Hepatocyte (in vitro differentiated cells): Measurements from ENCODE around the gene MUC21. TPM values are rescaled to one million over a fixed set of nuclear protein-coding genes. Genes with fewer than 3 reads are reported as not detected.

Experiments used
- DNase-seq: peaks from one replicate; pipeline ENCODE4 v3.0.0-alpha.2; 2016; ENCODE audit warnings: low spot score
- H2AFZ ChIP-seq: fragments of 200-600 bp; sonication (generic); 2 replicates; pipeline ENCODE4 v1.6.0; 2016; ENCODE audit warnings: antibody characterized with exemption, mild to moderate bottlenecking
- H3K27ac ChIP-seq: fragments of 200-600 bp; sonication (generic); 2 replicates; pipeline ENCODE4 v1.5.1; 2016; ENCODE audit warnings: mild to moderate bottlenecking
- H3K27me3 ChIP-seq: fragments of 200-600 bp; sonication (generic); 2 replicates; pipeline ENCODE4 v1.6.1; 2016
- H3K36me3 ChIP-seq: fragments of 200-600 bp; sonication (generic); replicated peaks from 2 replicates; pipeline ENCODE4 v1.5.1; 2016; ENCODE audit warnings: low read depth; ENCODE audit not compliant: insufficient read depth
- H3K4me1 ChIP-seq: fragments of 200-600 bp; sonication (generic); 2 replicates; pipeline ENCODE4 v1.5.1; 2016; ENCODE audit warnings: mild to moderate bottlenecking, moderate library complexity; ENCODE audit not compliant: insufficient read depth
- H3K4me2 ChIP-seq: fragments of 200-600 bp; sonication (generic); 2 replicates; pipeline ENCODE4 v1.6.0; 2016
- H3K4me3 ChIP-seq: fragments of 200-600 bp; sonication (generic); 2 replicates; pipeline ENCODE4 v1.5.1; 2016; ENCODE audit warnings: mild to moderate bottlenecking
- H3K79me2 ChIP-seq: fragments of 200-600 bp; sonication (generic); 2 replicates; pipeline ENCODE4 v1.6.0; 2017; ENCODE audit warnings: mild to moderate bottlenecking
- H3K9me2 ChIP-seq: fragments of 200-600 bp; sonication (generic); replicated peaks from 2 replicates; pipeline ENCODE4 v1.6.0; 2017; ENCODE audit warnings: mild to moderate bottlenecking; ENCODE audit not compliant: insufficient read depth
- H3K9me3 ChIP-seq: fragments of 200-600 bp; sonication (generic); 2 replicates; pipeline ENCODE4 v1.5.1; 2016; ENCODE audit warnings: low read depth, mild to moderate bottlenecking
- H4K20me1 ChIP-seq: fragments of 200-600 bp; sonication (generic); 2 replicates; pipeline ENCODE4 v1.6.0; 2016; ENCODE audit warnings: mild to moderate bottlenecking; ENCODE audit not compliant: insufficient read depth, poor library complexity, severe bottlenecking
- CTCF ChIP-seq: fragments of 200-600 bp; sonication (generic); IDR thresholded peaks from 2 replicates; pipeline ENCODE4 v1.5.1; 2016; ENCODE audit warnings: antibody characterized with exemption, mild to moderate bottlenecking; ENCODE audit not compliant: poor library complexity
- EZH2 ChIP-seq: fragments of 200-600 bp; sonication (generic); IDR thresholded peaks from 2 replicates; pipeline ENCODE4 v1.6.1; 2016; ENCODE audit warnings: antibody characterized with exemption, mild to moderate bottlenecking, borderline replicate concordance
- EZH2phosphoT487 ChIP-seq: fragments of 200-600 bp; sonication (generic); IDR thresholded peaks from one replicate; pipeline ENCODE4 v1.6.1; 2018; ENCODE audit warnings: antibody characterized with exemption, mild to moderate bottlenecking, low read depth, moderate library complexity; ENCODE audit not compliant: unreplicated experiment, severe bottlenecking
- WGBS: methylation state at CpG from one replicate; pipeline ENCODE4 v1.1.6; 2016; ENCODE audit warnings: low lambda C conversion rate; ENCODE audit errors: missing lambda C conversion rate; 5-methylcytosine and 5-hydroxymethylcytosine counted together
- polyA plus RNA-seq: library from polyadenylated mRNA; unstranded; fragments of >200 nt; fragmentation: Nextera tagmentation; extraction: Ambion mirVana; gene quantifications from 2 replicates; pipeline ENCODE4 v1.2.1, GENCODE V29; 2016
- total RNA-seq: library from RNA; depleted of rRNA; stranded (reverse); fragments of >200 nt; gene quantifications from 2 replicates; pipeline ENCODE4 v1.2.3, GENCODE V29; 2014

Gene MUC21
- total and polyA plus RNA-seq, 2 experiments from 2014 or later = not detected

GRCh38 chr6:30951907-30952469, 31.5 kb upstream of the MUC21 start:
- Histone ChIP-seq H3K4me1 (no peaks in the 10 kb centered on the region), H3K27ac (no peak overlapping the region), H2AFZ (no peak overlapping the region), H3K27me3 (peaks cover 33% of the 10 kb centered on the region), H3K79me2 (no peaks in the 10 kb centered on the region), H3K4me3 (no peak overlapping the region), H3K9me3 (no peaks in the 10 kb centered on the region), H3K9me2 (no peaks in the 10 kb centered on the region), H3K4me2 (no peak overlapping the region), H4K20me1 (no peaks in the 10 kb centered on the region), H3K36me3 (no peaks in the 10 kb centered on the region)
- TF ChIP-seq CTCF = no peak
- TF ChIP-seq EZH2phosphoT487 = no peak
- no peak for TF ChIP-seq EZH2
- WGBS = 87% methylated on average over 5 of the region's 5 CpGs
- no peak for DNase-seq

GRCh38 chr6:30954631-30955366, 28.7 kb upstream of the MUC21 start:
- Histone ChIP-seq H3K9me3 (no peaks in the 10 kb centered on the region), H4K20me1 (no peaks in the 10 kb centered on the region), H3K79me2 (no peaks in the 10 kb centered on the region), H3K4me1 (no peaks in the 10 kb centered on the region), H3K27ac (peak overlapping the region; percentile 31), H3K4me2 (peak overlapping the region; percentile 88), H2AFZ (peak overlapping the region; percentile 89), H3K36me3 (no peaks in the 10 kb centered on the region), H3K27me3 (peaks cover 43% of the 10 kb centered on the region), H3K9me2 (no peaks in the 10 kb centered on the region), H3K4me3 (peak overlapping the region; percentile 9)
- no peak for DNase-seq
- TF ChIP-seq CTCF (no peak), EZH2 (no peak), EZH2phosphoT487 (no peak)
- WGBS = 65% methylated on average over 9 of the region's 9 CpGs

- Histone ChIP-seq H3K36me3 (no peaks in the 10 kb centered on the region), H3K9me2 (no peaks in the 10 kb centered on the region), H3K27ac (peak overlapping the region; percentile 31), H4K20me1 (no peaks in the 10 kb centered on the region), H3K27me3 (peaks cover 43% of the 10 kb centered on the region), H2AFZ (peak overlapping the region; percentile 89), H3K4me3 (peak overlapping the region; percentile 9), H3K9me3 (no peaks in the 10 kb centered on the region), H3K4me1 (no peaks in the 10 kb centered on the region), H3K4me2 (peak overlapping the region; percentile 88), H3K79me2 (no peaks in the 10 kb centered on the region)
- DNase-seq = peak; percentile 85
- no peak for TF ChIP-seq EZH2
- no peak for TF ChIP-seq CTCF
- no peak for TF ChIP-seq EZH2phosphoT487
- WGBS = 8% methylated on average over 37 of the region's 46 CpGs
Measured at GRCh38 chr6:30955367-30956042, 28.0 kb upstream of the MUC21 start.
